GM19438 (cell line): Measurements from ENCODE around the gene CD44.
"Not testable (repeated sequence)": the region's sequence is repeated elsewhere in the genome, so short reads cannot be mapped to it uniquely, and the experiment has no call there.

ENCODE experiments used
- ATAC-seq: cut with Tn5 transposase; IDR thresholded peaks from one replicate; pipeline ENCODE4 v1.9.1; 2021; ENCODE audit warnings: low read depth; ENCODE audit not compliant: unreplicated experiment

CD44 gene

GRCh38 chr11:35206616-35207015 lies 67.6 kb downstream of the CD44 start:
- ATAC-seq: no peak

GRCh38 chr11:35207471-35208403 lies 68.8 kb downstream of the CD44 start:
- ATAC-seq: no peak

GRCh38 chr11:35208795-35209194 lies 69.8 kb downstream of the CD44 start:
- ATAC-seq: no peak

- no peak for ATAC-seq
These were observed 72.0 kb downstream of the CD44 start for GRCh38 chr11:35210876-35211546.

- no peak for ATAC-seq
These were observed 73.0 kb downstream of the CD44 start for GRCh38 chr11:35211952-35212351.

- ATAC-seq: no peak
These were observed 75.3 kb downstream of the CD44 start for GRCh38 chr11:35214226-35214770.

- no peak for ATAC-seq
These were observed 75.8 kb downstream of the CD44 start for GRCh38 chr11:35214792-35215193.

- ATAC-seq: no peak
These were observed 77.0 kb downstream of the CD44 start for GRCh38 chr11:35215945-35216344.

GRCh38 chr11:35216962-35217678 lies 78.1 kb downstream of the CD44 start:
- no peak for ATAC-seq

- ATAC-seq: no peak
These were observed 80.0 kb downstream of the CD44 start for GRCh38 chr11:35218956-35219355.

- ATAC-seq: no peak
These were observed 84.4 kb downstream of the CD44 start for GRCh38 chr11:35223371-35223796.

GRCh38 chr11:35223991-35224390 lies 85.0 kb downstream of the CD44 start:
- no peak for ATAC-seq

- ATAC-seq: no peak
These were observed 87.1 kb downstream of the CD44 start for GRCh38 chr11:35225946-35226520.

- not testable (repeated sequence) for ATAC-seq
These were observed 87.8 kb downstream of the CD44 start for GRCh38 chr11:35226756-35227155.

- ATAC-seq: no peak
These were observed 88.8 kb downstream of the CD44 start for GRCh38 chr11:35227576-35228327.

- no peak for ATAC-seq
These were observed 89.4 kb downstream of the CD44 start for GRCh38 chr11:35228328-35228725.

GRCh38 chr11:35230388-35230787 lies 91.4 kb downstream of the CD44 start:
- ATAC-seq: no peak

- no peak for ATAC-seq
These were observed 92.3 kb downstream of the CD44 start for GRCh38 chr11:35231076-35231860.

- ATAC-seq: no peak
These were observed 93.9 kb downstream of the CD44 start for GRCh38 chr11:35232891-35233330.
